ENCODE data around the gene GET4.
"Not testable (repeated sequence)": the region's sequence is repeated elsewhere in the genome, so short reads cannot be mapped to it uniquely, and the experiment has no call there.

The GET4 gene

DNA sequence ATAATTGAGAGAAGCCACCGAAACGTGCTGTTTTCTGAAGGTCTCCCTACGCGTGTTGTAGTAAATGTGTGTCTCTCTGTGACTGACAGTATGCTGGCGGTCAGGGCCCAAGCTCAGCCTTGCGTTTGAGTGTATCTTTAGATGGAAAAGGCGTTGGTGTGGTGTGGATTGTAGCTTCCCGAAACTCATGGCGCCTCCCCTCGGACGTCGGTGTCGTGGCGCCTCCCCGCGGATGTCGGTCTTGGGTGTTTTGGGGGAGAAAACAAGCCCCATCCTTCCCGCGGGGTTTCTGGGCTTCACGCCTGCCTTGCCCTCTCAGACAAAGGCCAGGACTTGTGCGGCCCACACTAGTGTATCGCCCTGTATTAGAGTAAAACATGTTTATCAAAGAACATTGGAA, 31.3 kb upstream of the GET4 start:
- no peak for DNase-seq (ENCODE audit: low read depth, low spot score)

DNA sequence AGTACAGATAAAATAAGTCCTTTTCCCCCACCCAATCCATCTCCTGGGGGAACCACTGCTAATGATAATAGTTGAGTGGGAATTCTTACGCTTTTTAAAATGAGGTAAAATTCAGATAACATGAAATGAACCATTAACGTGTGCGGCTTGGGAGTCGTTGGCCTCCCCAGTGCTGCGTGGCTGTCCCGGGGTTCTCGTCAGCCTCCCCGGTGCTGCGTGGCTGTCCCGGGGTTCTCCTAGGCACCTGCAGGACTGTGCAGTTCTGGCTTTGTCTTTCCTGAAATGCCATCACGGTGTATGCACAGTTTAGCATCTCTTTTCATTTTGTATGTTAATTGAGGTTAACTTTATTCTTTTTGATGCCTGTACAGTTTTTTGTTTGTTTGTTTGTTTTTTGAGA, 30.6 kb upstream of the GET4 start:
- DNase-seq (ENCODE audit: low read depth, low spot score): no peak

DNA sequence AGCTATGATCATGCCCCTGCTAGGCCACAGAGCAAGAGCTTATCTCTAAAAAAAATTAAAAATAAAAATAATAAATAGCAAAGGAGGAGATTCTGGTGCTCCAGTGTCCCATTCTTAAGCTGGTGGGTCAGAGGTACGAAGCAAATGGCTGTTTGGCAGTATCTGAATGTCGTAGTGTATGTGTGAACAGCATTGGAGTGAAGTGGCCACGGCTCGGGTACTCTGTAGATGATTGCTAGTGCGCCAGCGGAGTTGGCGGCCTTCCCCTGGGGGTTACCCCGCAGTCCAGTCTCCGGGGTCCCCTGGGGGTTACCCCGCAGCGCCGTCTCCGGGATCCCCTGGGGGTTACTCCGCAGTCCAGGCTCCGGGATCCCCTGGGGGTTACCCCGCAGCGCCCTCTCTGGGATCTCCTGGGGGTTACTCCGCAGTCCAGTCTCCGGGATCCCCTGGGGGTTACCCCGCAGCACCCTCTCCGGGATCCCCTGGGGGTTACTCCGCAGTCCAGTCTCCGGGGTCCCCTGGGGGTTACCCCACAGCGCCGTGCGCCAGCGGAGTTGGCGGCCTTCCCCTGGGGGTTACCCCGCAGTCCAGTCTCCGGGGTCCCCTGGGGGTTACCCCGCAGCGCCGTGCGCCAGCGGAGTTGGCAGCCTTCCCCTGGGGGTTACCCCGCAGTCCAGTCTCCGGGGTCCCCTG, 29.2 kb upstream of the GET4 start:
- not testable (repeated sequence) for DNase-seq (ENCODE audit: low read depth, low spot score)

DNA sequence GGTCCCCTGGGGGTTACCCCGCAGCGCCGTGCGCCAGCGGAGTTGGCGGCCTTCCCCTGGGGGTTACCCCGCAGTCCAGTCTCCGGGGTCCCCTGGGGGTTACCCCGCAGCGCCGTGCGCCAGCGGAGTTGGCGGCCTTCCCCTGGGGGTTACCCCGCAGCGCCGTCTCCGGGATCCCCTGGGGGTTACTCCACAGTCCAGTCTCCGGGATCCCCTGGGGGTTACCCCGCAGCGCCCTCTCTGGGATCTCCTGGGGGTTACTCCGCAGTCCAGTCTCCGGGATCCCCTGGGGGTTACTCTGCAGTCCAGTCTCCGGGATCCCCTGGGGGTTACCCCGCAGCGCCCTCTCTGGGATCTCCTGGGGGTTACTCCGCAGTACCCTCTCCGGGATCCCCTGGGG, 28.6 kb upstream of the GET4 start:
- not testable (repeated sequence) for DNase-seq (ENCODE audit: low read depth, low spot score)

DNA sequence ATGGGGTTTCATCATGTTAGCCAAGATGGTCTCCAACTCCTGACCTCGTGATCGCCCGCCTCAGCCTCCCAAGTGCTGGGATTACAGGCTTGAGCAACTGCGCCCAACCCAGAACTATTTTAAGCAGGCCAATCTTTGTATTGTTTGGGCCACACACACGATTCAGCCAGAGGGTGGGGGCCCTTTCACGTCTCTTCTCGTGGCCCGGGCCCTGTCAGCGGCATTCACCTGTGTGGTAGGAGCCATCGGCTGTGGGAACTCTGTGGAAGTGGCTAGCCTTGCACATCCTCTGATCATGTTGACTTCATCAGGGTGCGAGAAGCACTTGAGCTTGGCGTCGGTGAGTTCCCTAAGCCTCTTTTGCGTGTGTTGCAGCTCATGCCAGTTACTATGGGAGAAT, 27.2 kb upstream of the GET4 start:
- no peak for DNase-seq (ENCODE audit: low read depth, low spot score)

DNA sequence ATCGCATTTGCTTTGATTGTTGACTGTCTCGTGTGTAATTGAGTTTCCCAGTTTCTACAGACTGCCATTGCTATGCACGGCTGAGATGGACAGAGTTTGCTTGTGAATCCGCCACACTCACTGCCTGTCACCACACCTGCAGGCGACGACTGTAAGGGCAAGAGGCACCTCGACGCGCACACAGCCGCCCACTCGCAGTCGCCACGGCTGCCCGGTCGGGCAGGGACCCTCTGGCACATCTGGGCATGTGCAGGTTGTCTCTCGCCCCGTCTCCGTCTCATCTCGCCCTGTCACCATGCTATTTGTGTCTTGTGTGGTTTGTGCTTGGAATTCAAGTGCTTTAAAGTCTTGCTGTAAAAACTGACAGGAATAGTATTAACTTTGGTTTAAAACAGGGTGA, 26.6 kb upstream of the GET4 start:
- no peak for DNase-seq (ENCODE audit: low read depth, low spot score)

DNA sequence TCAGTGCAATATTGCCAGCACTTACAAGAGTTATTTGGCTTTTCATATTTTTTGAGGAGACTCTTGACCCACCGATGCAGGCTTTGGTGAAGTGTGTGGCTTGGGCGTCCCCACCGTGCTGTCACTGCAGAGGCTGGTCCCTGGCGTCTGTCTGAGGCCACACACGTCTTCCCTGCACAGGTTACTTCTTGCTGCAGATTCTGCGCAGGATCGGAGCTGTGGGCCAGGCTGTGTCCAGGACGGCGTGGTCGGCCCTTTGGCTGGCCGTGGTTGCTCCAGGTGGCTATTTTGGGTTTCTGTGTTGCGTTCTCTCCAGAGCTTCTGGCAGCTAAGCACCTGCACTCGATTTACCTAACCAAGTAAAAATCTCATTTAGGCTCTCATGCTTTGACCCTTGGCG, 25.1 kb upstream of the GET4 start:
- DNase-seq (ENCODE audit: low read depth, low spot score): no peak

DNA sequence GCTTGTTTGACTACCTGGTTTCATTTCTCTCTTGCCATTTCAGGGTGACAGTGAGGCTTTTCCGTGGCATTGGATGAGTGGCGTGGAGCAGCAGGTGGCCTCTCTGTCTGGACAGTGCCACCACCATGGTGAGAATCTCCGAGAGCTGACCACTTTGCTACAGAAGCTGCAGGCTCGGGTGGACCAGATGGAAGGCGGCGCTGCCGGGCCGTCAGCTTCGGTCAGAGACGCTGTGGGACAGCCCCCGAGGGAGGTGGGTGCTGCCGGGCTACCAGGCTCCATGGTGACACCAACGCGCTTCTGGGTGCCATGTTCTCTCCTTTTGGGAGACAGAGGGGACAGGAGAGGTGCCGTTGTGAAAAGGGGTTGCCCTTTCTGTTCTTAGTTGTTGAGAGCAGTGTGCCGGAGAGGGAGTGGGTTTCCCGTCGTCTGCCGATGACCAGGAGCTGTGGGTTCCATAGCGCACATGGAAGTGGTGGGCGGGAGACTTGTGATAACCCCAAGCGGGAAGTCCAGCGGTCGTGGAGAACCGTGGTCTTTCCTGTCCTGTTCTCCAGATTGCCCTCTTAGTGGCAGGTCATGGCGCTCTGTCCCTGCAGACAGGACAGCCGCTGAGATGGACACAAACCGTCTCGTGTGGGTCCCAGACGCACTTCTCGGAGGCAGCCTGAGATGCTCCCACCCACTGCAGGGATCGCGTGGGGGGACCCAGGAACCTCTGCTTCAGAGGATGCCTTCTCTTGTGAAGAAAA, 22.8 kb upstream of the GET4 start:
- DNase-seq (ENCODE audit: low read depth, low spot score): no peak

DNA sequence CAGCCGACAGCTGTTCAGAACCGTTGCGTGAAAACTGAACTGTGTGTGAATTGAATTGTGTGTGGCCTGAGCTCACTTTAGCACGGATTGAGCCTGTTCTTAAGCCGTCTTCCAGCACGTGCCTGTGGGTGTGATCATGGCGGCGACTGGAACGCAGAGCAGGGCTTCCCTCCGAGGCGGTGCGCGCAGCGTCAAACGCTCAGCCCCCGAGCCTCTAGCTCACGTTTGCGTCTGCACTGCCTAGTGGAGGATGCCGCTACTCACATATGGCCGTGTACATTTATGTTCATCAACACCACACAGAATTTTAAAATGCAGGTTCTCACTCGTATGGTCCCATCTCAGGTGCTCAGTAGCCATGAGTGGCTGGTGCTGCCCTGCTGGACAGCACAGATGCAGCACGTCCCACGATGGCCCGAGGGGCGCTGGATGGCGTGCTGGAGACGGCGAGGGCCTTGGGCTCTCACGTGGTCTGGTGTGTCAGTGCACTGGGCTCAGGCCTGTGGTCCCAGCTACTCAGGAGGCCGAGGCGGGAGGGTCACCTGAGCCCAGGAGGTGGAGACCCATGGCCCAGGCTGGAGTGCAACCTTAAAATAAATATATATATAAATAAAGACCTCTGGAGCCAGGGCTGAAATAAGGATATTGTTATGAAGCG, 22.1 kb upstream of the GET4 start:
- no peak for DNase-seq (ENCODE audit: low read depth, low spot score)

DNA sequence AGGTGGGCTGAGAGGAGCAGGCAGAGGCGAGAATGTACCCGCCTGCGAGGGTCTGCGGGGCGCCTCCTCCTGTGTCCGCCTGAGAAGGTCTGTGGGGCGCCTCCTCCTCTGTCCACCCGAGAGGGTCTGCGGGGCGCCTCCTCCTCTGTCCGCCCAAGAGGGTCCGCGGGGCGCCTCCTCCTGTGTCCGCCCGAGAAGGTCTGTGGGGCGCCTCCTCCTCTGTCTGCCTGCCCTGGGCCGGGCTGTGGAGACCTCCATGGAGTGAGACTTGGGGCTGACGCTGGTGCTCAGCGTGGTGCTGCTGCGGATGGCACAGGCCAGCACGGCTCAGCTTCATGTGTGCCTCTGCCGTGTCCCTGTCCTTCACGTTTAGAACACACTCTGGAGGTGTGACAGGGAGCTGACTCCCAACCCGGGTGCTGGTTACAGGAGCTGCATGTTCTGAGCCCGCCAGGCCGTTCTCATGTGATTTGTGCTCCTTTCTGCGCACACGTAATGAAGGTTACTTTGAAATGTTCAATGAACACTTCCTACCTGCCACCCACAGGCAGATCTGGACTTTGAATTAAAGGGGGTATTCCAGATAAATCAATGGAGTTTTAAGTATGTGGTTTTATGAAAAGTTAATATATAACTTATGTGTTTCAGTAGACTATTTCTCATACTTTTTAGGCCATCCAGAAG, 20.5 kb upstream of the GET4 start:
- DNase-seq (ENCODE audit: low read depth, low spot score): no peak

DNA sequence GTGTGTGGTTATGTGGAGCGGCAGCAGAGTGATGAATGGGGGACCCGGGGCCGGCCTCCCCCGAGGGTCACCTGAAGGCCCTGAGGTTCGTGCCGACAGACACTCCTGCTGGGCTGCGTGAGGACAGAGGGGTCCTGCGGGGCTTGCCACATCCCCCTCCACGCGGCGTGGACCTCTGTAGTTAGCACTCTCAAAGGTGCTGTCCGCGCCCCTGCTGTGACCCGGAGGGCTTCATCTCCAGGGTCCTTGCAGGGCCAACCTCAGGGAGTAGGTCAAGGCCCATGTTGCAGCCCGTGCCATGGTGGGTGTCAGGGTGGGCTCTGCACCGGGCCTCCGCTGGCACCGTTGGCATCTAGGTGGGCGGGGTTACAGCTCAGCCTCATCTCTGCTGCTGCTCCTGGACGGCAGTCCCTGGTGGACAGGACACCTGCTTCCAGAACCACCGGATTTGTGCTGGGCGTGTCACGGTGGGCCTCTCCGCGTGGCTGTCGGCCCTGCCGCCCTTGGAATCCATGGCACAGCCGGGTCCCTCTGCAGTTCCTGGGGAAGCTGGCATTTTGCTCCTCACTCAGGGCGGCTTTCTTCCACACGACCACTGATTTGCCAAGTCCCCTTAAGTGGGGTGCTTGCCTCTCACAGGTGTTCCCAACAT, 19.8 kb upstream of the GET4 start:
- DNase-seq (ENCODE audit: low read depth, low spot score): no peak

DNA sequence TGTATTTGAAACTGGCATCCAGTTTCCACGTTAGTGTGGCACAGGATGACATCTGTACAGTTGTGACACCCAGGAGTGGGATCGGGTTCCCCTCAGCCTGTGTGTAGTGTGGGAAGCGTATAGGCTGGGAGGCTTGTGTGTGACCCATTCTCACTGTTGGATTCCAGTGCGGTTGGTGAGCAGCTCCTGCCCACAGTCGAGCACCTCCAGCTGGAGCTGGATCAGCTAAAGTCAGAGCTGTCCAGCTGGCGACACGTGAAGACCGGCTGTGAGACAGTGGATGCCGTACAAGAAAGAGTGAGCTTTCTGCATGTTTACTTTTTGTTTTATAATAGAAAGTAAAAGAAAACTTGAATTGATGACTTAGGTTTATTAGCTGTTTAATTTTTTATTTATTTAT, 18.7 kb upstream of the GET4 start:
- no peak for DNase-seq (ENCODE audit: low read depth, low spot score)

DNA sequence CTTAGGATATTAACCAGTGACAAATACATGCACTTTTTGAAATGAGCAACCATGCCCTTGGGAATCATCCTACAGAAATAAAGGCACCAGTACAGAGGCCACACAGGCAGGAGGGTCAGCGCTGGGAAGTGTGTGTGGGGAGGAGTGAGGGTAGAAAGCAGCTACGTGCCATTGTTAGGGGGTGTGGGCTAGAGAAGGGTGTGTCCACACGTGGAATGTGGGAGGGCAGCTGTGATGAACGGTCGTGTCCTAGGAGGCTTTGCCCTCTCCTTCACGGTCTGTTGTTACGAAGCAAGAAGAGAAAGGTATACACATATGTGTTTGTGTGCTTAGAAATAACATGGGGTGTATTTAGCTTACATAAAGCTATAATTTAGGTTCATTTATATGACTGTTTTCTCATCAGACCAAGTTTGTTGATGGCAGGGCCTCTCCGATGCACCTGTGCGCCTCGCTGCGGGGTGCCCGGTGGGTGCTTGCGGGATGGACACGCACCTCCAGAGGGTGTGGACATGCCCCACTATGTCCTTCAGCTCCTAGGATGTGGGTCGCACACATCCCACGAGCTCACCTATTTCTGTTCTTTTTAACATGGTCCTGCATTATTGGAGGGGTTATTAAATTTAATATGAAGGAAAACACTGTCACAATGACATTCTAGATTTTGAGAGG, 16.9 kb upstream of the GET4 start:
- DNase-seq (ENCODE audit: low read depth, low spot score): no peak

DNA sequence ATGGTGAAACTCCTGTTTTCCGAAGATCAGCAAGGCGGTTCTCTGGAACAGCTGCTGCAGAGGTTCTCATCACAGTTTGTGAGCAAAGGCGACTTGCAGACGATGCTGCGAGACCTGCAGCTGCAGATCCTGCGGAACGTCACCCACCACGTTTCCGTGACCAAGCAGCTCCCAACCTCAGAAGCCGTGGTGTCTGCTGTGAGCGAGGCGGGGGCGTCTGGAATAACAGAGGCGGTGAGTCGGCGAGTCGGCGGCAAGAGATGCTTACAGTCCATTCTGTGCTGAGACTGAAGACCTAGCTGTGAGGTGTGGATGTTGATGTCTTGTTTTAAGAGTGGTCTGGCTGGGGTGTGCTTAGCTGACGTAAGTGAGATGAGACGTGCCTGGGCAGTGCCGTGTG, 16.2 kb upstream of the GET4 start:
- no peak for DNase-seq (ENCODE audit: low read depth, low spot score)

DNA sequence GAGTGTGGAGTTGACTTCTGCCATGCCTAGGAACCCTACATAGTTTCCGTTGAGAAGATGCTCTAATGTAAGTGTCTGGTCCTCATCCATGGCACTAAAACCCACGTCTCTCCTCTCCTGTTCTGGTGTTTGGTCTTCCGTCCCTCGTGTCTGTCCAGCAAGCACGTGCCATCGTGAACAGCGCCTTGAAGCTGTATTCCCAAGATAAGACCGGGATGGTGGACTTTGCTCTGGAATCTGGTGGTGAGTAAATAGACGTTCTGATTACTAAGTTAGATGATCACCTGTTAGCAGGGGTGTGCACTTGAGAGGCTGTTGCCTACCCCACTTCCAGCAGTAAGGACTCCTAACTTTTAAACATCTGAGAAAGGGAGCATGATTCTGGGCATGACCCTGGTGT, 15.1 kb upstream of the GET4 start:
- no peak for DNase-seq (ENCODE audit: low read depth, low spot score)

DNA sequence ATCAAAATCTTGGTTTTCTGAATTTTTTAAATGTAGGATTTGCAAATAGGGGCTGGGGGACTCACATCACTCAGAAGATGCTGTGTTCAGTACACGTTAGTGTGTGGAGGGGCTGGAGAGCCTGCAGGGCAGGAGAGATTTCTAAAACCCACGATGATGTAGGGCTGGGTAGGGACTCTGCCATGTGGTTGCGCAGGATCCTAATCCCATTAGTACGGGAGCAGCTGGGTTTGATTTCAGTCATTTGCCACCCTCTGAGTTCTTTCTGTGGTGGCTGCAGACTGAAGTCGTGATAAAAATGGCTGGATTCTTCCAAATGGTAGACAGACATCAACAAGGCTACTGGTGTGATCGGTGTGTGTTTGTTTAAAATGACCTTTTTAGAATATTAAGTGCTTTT, 14.2 kb upstream of the GET4 start:
- no peak for DNase-seq (ENCODE audit: low read depth, low spot score)

DNA sequence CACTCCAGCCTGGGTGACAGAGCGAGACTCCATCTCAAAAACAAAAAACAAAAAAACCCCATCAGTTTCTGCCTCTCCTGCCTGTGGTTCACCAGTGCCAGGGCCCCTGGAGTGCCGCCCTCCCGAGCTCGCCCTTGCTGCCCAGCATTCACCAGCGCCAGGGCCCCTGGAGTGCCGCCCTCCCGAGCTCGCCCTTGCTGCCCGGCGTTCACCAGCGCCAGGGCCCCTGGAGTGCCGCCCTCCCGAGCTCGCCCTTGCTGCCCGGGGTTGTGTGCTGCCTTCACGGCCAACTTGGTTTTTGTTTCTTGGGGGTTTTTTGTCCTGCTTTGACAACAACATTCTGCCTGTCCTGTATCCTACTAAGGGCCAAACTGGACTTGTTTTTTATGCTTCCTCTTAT, 13.2 kb upstream of the GET4 start:
- no peak for DNase-seq (ENCODE audit: low read depth, low spot score)

DNA sequence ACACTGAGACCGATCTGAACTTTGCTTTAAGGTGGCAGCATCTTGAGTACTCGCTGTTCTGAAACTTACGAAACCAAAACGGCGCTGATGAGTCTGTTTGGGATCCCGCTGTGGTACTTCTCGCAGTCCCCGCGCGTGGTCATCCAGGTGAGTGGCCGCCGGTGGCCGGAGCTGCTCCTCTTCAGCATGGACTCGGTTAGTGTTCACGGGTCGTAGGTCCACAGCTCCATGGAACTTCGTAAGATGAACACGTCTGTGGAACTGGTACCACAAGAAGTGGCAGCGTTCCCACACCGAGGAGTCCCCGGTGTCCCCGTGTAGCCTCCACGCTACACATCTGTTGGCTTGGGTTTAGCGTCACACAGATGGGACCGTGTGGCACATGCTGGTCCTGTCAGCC, 10.4 kb upstream of the GET4 start:
- no peak for DNase-seq (ENCODE audit: low read depth, low spot score)

DNA sequence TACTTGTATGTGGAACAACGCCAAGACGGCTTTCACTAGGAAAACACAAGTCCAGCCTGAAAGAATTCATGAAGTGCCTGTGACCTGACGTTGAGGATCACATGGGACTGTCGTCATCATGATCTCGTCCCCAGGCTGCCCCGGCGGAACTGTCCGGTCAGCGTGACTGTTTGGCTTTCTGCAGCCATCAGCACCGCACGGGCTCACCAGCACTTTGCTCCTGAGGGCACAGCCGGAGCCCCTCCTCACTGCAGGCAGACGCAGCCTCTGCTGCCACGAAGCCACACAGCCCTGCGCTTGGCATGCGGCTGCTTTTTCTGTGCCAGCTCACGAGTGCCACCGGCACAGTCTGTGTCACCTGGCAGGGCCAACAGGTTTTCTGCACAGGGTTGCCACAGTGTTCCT, 9.4 kb upstream of the GET4 start:
- DNase-seq (ENCODE audit: low read depth, low spot score): no peak

DNA sequence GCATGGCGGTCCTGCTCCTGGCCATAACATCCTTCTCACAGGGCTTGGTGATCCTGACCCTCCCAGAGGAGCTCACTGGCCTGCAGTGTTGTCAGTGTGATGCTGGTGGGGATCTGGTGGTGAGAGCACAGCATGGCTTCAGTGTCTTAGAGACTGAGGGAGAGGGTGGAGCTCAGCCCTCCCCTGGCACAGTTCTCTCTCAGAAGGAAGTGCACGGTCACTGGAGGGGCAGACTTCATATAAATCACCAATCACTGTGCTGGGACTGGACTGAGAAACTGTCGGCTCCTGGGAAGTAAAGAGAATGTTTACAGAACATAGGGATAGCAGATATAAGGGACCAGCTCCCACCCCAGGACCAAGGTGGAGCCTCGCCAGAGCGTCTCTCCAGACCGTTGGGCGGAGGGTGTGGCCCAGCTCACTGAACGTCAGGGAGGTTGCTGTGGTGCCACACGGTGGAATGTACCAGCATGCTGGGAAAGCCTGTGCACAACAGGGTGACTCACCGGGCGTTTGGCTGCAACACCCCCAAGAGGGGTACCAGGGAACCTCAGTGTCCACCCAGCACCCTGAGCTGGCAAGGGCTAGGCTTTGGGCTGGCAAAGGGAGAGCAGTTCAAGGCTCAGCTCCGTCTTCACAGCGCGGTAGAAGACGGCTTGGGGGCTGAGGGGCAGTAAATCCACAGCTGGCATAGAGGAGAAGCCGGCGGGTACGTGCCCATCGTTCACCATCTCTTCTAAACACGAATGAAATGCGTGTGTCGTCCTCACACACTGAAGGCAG, 8.8 kb upstream of the GET4 start:
- DNase-seq (ENCODE audit: low read depth, low spot score): no peak

DNA sequence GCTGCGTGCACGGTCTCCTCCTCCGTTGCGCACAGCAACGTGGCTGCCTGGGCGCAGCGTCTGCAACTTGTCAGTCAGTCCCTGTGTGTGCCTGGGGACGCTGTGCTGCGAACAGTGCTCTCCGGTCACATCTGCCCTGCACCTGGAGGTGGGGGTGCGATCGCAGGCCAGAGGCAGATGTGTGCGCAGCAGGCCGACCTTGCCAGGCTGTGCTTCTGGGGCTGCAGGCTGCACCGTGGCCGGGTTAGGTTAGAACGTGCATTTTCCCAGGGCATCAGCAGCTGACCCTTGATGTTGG, 8.2 kb upstream of the GET4 start:
- no peak for DNase-seq (ENCODE audit: low read depth, low spot score)

Data from ELF-1 (cell line).